Measurements from ENCODE around the gene ISG15.
"Not testable (repeated sequence)": the region's sequence is repeated elsewhere in the genome, so short reads cannot be mapped to it uniquely, and the experiment has no call there.

Gene ISG15

GRCh38 chr1:995665-996633, 17.3 kb upstream of the ISG15 start:
- DNase-seq: no peak

GRCh38 chr1:996851-997712, 16.2 kb upstream of the ISG15 start:
- DNase-seq: no peak

- DNase-seq: no peak
These were observed 15.6 kb upstream of the ISG15 start for GRCh38 chr1:997713-997992.

- DNase-seq: no peak
These were observed 15.1 kb upstream of the ISG15 start for GRCh38 chr1:997993-998744.

GRCh38 chr1:998745-998994, 14.6 kb upstream of the ISG15 start:
- DNase-seq: no peak

- DNase-seq: no peak
These were observed 14.1 kb upstream of the ISG15 start for GRCh38 chr1:998995-999724.

- no peak for DNase-seq
These were observed 13.5 kb upstream of the ISG15 start, which contains the start of gene HES4 for GRCh38 chr1:999725-1000356. HES4 (minus strand) TSS chr1:1000097; CDS start chr1:999973, 124 bp downstream.

- no peak for DNase-seq
These were observed 12.8 kb upstream of the ISG15 start for GRCh38 chr1:1000357-1001056.

- DNase-seq: no peak
These were observed 12.1 kb upstream of the ISG15 start for GRCh38 chr1:1001057-1001783.

GRCh38 chr1:1003618-1004419, 9.5 kb upstream of the ISG15 start:
- no peak for DNase-seq

- DNase-seq: no peak
These were observed 8.9 kb upstream of the ISG15 start for GRCh38 chr1:1004420-1004779.

- DNase-seq: no peak
These were observed 8.3 kb upstream of the ISG15 start for GRCh38 chr1:1004780-1005697.

- no peak for DNase-seq
These were observed 7.5 kb upstream of the ISG15 start for GRCh38 chr1:1005774-1006304.

GRCh38 chr1:1006305-1007159, 6.8 kb upstream of the ISG15 start:
- no peak for DNase-seq

- not testable (repeated sequence) for DNase-seq
These were observed 3.2 kb upstream of the ISG15 start for GRCh38 chr1:1010131-1010530.

GRCh38 chr1:1011396-1011949, 1.8 kb upstream of the ISG15 start:
- no peak for DNase-seq

- not testable (repeated sequence) for DNase-seq
These were observed 577 bp upstream of the ISG15 start for GRCh38 chr1:1012736-1013104.

Data from GOT3 (cell line).